GM12874 (cell line): ENCODE measurements around the gene EPN2.

Source experiments
- TF ChIP-seq, protein P1 (sequence below): IDR thresholded peaks from 2 replicates; pipeline ENCODE4 v1.5.1; 2011; ENCODE audit warnings: low read depth, mild to moderate bottlenecking, control low read depth, low read length, moderate library complexity; ENCODE audit not compliant: insufficient read depth

EPN2 gene

DNA sequence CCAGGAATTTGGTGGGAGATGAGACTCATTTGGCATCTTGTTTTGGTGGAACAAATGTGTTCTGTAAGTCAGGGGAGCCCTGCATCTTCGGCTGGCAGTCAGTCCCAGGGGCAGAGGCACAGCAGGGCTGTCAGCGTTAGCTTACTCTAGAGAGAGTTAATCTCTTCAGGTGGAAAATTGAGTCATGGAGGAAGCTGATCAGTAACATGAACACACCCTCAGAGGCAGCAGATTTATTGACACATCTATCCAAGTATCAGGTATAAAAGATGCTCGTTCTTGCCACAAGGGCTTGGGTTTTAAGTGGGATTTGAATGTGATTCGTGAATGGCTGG lies 55.2 kb downstream of the EPN2 start:
- TF ChIP-seq, protein P1, sequence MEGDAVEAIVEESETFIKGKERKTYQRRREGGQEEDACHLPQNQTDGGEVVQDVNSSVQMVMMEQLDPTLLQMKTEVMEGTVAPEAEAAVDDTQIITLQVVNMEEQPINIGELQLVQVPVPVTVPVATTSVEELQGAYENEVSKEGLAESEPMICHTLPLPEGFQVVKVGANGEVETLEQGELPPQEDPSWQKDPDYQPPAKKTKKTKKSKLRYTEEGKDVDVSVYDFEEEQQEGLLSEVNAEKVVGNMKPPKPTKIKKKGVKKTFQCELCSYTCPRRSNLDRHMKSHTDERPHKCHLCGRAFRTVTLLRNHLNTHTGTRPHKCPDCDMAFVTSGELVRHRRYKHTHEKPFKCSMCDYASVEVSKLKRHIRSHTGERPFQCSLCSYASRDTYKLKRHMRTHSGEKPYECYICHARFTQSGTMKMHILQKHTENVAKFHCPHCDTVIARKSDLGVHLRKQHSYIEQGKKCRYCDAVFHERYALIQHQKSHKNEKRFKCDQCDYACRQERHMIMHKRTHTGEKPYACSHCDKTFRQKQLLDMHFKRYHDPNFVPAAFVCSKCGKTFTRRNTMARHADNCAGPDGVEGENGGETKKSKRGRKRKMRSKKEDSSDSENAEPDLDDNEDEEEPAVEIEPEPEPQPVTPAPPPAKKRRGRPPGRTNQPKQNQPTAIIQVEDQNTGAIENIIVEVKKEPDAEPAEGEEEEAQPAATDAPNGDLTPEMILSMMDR: no peak

DNA sequence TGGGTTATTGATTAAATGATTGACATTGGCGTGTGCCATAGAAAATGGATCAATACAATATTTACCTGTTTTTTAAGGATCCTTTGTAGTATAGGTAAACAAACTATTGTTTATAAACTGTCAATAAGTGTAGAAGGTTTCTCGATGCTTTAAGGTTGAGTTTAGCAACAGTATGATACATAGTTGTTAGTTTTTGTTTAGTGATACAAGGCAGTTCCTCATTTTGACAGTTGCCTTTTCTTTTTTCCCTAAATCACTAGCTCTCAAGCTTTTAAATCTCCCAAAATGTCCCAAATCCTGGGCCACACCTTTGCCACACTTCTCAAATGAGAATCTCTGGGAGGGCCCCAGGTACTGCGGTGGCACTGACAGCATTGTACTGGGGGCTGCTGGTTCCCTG lies 57.3 kb downstream of the EPN2 start:
- TF ChIP-seq, protein P1: no peak

GRCh38 chr17:19295473-19296135 lies 58.4 kb downstream of the EPN2 start:
- TF ChIP-seq, protein P1: no peak

GRCh38 chr17:19296786-19297778 lies 59.9 kb downstream of the EPN2 start:
- TF ChIP-seq, protein P1: no peak

DNA sequence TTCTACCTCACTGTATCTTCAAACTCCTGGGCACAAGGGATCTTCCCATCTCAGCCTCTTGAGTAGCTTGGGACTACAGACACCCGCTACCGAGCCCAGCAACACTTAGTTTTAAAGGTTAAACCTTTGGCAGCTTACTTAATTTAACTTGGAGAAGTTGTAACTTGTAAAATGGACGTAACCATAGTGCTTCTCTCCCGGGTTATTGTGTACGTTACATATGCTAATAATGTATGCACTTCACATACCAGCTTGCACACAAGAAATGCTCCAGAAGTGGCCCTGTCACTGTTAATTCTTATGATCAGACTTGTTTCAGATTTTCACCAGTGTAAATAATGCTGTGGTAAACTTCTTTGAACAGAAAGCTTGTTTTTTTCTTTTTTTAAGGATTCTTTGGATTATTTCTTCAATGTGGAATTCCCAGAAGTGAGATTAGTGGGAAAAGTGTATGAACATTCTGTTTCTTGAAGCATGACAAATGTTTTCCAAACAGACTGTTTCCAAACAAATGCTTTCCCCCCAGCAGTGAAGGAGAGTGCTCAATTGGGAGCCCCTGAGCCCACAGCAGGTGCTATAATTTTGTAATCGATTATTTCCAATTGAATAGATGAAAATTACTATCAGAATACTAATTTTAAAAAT lies 61.5 kb downstream of the EPN2 start:
- TF ChIP-seq, protein P1: no peak

DNA sequence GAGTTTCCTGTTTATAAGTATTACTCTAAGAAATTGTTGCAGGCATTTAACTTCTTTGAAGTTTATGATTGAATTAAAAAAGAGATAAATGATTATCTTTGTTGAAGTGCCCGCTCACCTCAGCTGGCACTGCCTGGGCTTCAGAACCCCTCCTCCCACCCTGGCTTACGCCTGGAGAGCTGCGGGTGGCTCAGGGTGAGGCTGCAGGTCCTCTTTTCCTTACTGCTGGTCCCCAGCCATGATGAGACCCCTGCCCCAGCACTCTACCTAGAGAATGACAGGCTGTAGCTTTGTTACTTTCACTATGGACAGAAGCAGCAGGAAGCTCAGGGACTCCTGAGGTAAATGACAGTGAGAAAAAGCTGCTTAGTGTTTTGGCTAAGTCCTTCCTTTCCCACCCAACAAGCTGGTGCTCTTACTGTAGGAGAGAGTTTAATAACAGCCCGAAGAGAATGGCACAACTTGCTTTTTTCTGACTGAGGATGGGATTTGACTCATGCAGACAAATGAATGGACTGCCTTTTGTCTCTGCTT lies 62.1 kb downstream of the EPN2 start:
- TF ChIP-seq, protein P1: no peak

DNA sequence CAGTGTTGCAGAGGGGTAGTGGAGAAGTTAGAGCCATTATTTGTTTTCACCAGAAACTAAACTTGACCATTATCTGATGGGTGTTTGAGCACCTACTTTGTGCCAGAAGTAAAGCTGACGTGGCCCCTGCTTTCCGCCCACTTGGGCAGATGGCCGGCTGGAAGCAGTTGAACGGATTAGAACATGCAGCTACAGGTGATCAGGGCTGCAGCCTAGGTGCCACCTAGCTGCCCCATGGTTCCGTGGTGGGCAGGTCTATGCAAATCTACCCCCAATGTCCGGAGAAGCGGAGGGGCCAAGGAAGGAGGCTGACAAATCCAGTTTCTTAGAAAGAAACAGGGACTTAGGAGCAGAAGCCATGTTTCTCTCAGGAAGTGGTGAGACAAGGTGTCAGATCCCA lies 62.7 kb downstream of the EPN2 start:
- TF ChIP-seq, protein P1: no peak
